HEK293 (cell line): ENCODE measurements around the gene ACOD1.

ENCODE experiments used
- CTCF ChIA-PET: fragments of 350-600 bp; formaldehyde crosslinking; extraction: SDS; loops from one replicate; lab custom pipeline; 2021; ENCODE audit warnings: antibody characterized with exemption; lab: Yijun Ruan, JAX
- POLR2A ChIA-PET: fragments of 300-600 bp; formaldehyde crosslinking; extraction: SDS; loops from one replicate; lab custom pipeline; 2020; ENCODE audit warnings: antibody characterized with exemption, inconsistent platforms; lab: Yijun Ruan, JAX
- H3K27ac ChIP-seq: fragments of 200-500 bp; sonication (Bioruptor generic); 2 replicates; pipeline ENCODE4 v1.5.1; 2014; ENCODE audit warnings: low read depth, low read length, control low read depth, inconsistent platforms; ENCODE audit errors: extremely low read depth
- H3K36me3 ChIP-seq, 2 experiments: fragments of 200-500 bp in 1 of 2; sonication (Bioruptor generic) in 1 of 2; 1 replicate in 1 of 2; 2 replicates in 1 of 2; pipeline ENCODE4 v1.5.1; 2014 to 2017; ENCODE audit warnings: inconsistent platforms in 2 of 2, low read length in 2 of 2; ENCODE audit not compliant: control insufficient read depth in 2 of 2, insufficient read depth in 1 of 2
- H3K4me1 ChIP-seq: fragments of 200-500 bp; sonication (Bioruptor generic); 2 replicates; pipeline ENCODE4 v1.5.1; 2014; ENCODE audit warnings: mild to moderate bottlenecking, low read length, inconsistent platforms; ENCODE audit not compliant: control insufficient read depth, insufficient read depth
- H3K4me3 ChIP-seq: 2 replicates; pipeline ENCODE4 v1.5.1; 2011; ENCODE audit warnings: low read depth, mild to moderate bottlenecking, control low read depth, low read length, moderate library complexity
- H3K9me3 ChIP-seq: fragments of 200-500 bp; sonication (Bioruptor generic); 2 replicates; pipeline ENCODE4 v1.5.1; 2014; ENCODE audit warnings: low read depth, low read length, inconsistent platforms; ENCODE audit not compliant: control insufficient read depth, insufficient read depth
- BCL11A ChIP-seq: fragments of 450-650 bp; formaldehyde crosslinking; IDR thresholded peaks from 2 replicates; pipeline ENCODE4 v1.5.1; 2016; ENCODE audit warnings: low read depth, missing biosample characterization, missing genetic modification characterization
- KLF8 ChIP-seq: fragments of 450-650 bp; formaldehyde crosslinking; IDR thresholded peaks from 2 replicates; pipeline ENCODE4 v1.5.1; 2016; ENCODE audit warnings: missing biosample characterization, missing genetic modification characterization
- MZF1 ChIP-seq: fragments of 450-650 bp; formaldehyde crosslinking; IDR thresholded peaks from 2 replicates; pipeline ENCODE4 v1.5.1; 2017; ENCODE audit warnings: missing biosample characterization, missing genetic modification characterization, borderline replicate concordance
- OVOL3 ChIP-seq: fragments of 450-650 bp; formaldehyde crosslinking; IDR thresholded peaks from 2 replicates; pipeline ENCODE4 v1.5.1; 2016; ENCODE audit warnings: missing biosample characterization, missing genetic modification characterization
- ZBTB11 ChIP-seq: fragments of 450-650 bp; formaldehyde crosslinking; conservative IDR thresholded peaks from 2 replicates; pipeline ENCODE4 v1.5.1; 2016; ENCODE audit warnings: low read depth, missing biosample characterization, missing genetic modification characterization
- ZBTB17 ChIP-seq: fragments of 450-650 bp; formaldehyde crosslinking; IDR thresholded peaks from 2 replicates; pipeline ENCODE4 v1.5.1; 2016; ENCODE audit warnings: missing biosample characterization, missing genetic modification characterization
- ZBTB26 ChIP-seq: fragments of 450-650 bp; formaldehyde crosslinking; optimal IDR thresholded peaks from 2 replicates; pipeline ENCODE3; 2016; ENCODE audit warnings: missing biosample characterization, mild to moderate bottlenecking, missing genetic modification characterization
- ZNF184 ChIP-seq: fragments of 450-650 bp; IDR thresholded peaks from 2 replicates; pipeline ENCODE4 v1.5.1; 2018; ENCODE audit warnings: missing biosample characterization, mild to moderate bottlenecking, missing genetic modification characterization
- ZNF23 ChIP-seq: fragments of 450-650 bp; formaldehyde crosslinking; IDR thresholded peaks from 2 replicates; pipeline ENCODE4 v1.5.1; 2016; ENCODE audit warnings: missing biosample characterization, missing genetic modification characterization, borderline replicate concordance
- ZNF391 ChIP-seq: fragments of 450-650 bp; formaldehyde crosslinking; IDR thresholded peaks from 2 replicates; pipeline ENCODE4 v1.5.1; 2016; ENCODE audit warnings: low read depth, missing biosample characterization, missing genetic modification characterization, borderline replicate concordance
- ZNF555 ChIP-seq: fragments of 450-650 bp; formaldehyde crosslinking; conservative IDR thresholded peaks from 2 replicates; pipeline ENCODE4 v1.5.1; 2017; ENCODE audit warnings: missing biosample characterization, mild to moderate bottlenecking, missing genetic modification characterization, inconsistent platforms
- ZNF600 ChIP-seq: fragments of 450-650 bp; formaldehyde crosslinking; IDR thresholded peaks from 2 replicates; pipeline ENCODE4 v1.5.1; 2016; ENCODE audit warnings: missing biosample characterization, missing genetic modification characterization
- ZNF626 ChIP-seq: fragments of 450-650 bp; sonication (Bioruptor Pico); formaldehyde crosslinking; IDR thresholded peaks from 2 replicates; pipeline ENCODE4 v1.5.1; 2018; ENCODE audit warnings: missing biosample characterization, missing genetic modification characterization, inconsistent platforms
- ZNF777 ChIP-seq: fragments of 450-650 bp; formaldehyde crosslinking; IDR thresholded peaks from 2 replicates; pipeline ENCODE4 v1.5.1; 2017; ENCODE audit warnings: missing biosample characterization, missing genetic modification characterization, borderline replicate concordance
- TF ChIP-seq, protein P1 (sequence below): fragments of 450-650 bp; formaldehyde crosslinking; IDR thresholded peaks from 2 replicates; pipeline ENCODE4 v1.5.1; 2016; ENCODE audit warnings: missing biosample characterization, missing genetic modification characterization
- TF ChIP-seq, protein P2 (sequence below): fragments of 450-650 bp; formaldehyde crosslinking; IDR thresholded peaks from 2 replicates; pipeline ENCODE4 v1.5.0; 2017; ENCODE audit warnings: missing biosample characterization, missing genetic modification characterization, borderline replicate concordance

The ACOD1 gene

DNA sequence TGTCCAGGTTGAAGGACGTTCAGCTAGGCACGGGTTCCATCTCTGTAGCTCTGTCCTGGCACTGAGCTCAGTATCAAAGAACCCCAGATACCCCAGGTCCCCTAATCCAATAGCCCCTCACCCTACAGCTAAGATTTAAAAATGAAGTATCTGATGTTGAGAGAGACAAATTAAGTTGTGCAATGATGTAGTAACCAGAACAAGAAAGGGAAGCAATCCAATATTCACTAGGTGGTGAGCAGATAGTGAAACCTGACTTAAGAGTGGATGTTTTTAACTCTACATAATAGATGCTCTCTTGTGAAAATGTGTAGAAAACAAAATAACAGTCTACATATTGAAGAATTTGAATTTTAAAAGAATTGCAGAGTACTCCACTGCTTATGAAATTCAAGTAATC lies 1.8 kb downstream of the ACOD1 start:
- Histone ChIP-seq H3K4me3 (no peak overlapping the region), H3K36me3 (no peaks in the 10 kb centered on the region), H3K4me1 (no peaks in the 10 kb centered on the region), H3K27ac (no peak overlapping the region), H3K9me3 (no peaks in the 10 kb centered on the region)
- CTCF ChIA-PET: interaction anchor here (0.7 kb wide), 1 partner anchor 1468 kb away, joined by 3 read pairs; the partner anchor contains the start of gene TBC1D4
- POLR2A ChIA-PET: no interaction called here
- TF ChIP-seq BCL11A (tag by site-specific recombination): no peak
- TF ChIP-seq ZBTB11: no peak
- TF ChIP-seq, protein P1, sequence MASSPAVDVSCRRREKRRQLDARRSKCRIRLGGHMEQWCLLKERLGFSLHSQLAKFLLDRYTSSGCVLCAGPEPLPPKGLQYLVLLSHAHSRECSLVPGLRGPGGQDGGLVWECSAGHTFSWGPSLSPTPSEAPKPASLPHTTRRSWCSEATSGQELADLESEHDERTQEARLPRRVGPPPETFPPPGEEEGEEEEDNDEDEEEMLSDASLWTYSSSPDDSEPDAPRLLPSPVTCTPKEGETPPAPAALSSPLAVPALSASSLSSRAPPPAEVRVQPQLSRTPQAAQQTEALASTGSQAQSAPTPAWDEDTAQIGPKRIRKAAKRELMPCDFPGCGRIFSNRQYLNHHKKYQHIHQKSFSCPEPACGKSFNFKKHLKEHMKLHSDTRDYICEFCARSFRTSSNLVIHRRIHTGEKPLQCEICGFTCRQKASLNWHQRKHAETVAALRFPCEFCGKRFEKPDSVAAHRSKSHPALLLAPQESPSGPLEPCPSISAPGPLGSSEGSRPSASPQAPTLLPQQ: no peak
- TF ChIP-seq ZNF600 (tag by site-specific recombination): no peak
- TF ChIP-seq ZNF184 (tag by site-specific recombination): no peak
- TF ChIP-seq MZF1 (tag by site-specific recombination): no peak
- TF ChIP-seq ZNF391: no peak
- TF ChIP-seq ZNF23 (tag by site-specific recombination): no peak
- TF ChIP-seq ZNF626 (tag by site-specific recombination): no peak
- no peak for TF ChIP-seq ZBTB26
- no peak for TF ChIP-seq ZBTB17 (tag by site-specific recombination)
- no peak for TF ChIP-seq ZNF555 (tag by site-specific recombination)
- TF ChIP-seq ZNF777 (tag by site-specific recombination): no peak
- TF ChIP-seq, protein P2, sequence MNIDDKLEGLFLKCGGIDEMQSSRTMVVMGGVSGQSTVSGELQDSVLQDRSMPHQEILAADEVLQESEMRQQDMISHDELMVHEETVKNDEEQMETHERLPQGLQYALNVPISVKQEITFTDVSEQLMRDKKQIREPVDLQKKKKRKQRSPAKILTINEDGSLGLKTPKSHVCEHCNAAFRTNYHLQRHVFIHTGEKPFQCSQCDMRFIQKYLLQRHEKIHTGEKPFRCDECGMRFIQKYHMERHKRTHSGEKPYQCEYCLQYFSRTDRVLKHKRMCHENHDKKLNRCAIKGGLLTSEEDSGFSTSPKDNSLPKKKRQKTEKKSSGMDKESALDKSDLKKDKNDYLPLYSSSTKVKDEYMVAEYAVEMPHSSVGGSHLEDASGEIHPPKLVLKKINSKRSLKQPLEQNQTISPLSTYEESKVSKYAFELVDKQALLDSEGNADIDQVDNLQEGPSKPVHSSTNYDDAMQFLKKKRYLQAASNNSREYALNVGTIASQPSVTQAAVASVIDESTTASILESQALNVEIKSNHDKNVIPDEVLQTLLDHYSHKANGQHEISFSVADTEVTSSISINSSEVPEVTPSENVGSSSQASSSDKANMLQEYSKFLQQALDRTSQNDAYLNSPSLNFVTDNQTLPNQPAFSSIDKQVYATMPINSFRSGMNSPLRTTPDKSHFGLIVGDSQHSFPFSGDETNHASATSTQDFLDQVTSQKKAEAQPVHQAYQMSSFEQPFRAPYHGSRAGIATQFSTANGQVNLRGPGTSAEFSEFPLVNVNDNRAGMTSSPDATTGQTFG (tag by site-specific recombination): no peak
- TF ChIP-seq KLF8: no peak

GRCh38 chr13:76953968-76954367 lies 5.7 kb downstream of the ACOD1 start:
- Histone ChIP-seq H3K4me3 (no peak overlapping the region), H3K36me3 (no peaks in the 10 kb centered on the region), H3K9me3 (no peaks in the 10 kb centered on the region), H3K27ac (no peak overlapping the region)
- POLR2A ChIA-PET: no interaction called here
- CTCF ChIA-PET: no interaction called here
- TF ChIP-seq OVOL3 (tag by site-specific recombination): no peak
- TF ChIP-seq, all 188 proteins: peak for 0
- no peaks in the 10 kb centered on the region for H3K4me1 ChIP-seq
